Thyroid gland (tissue), 4 donors: ENCODE results near the gene NAALADL2. TPM values are rescaled to one million over a fixed set of nuclear protein-coding genes. Genes with fewer than 3 reads are reported as not detected.
"Not testable (repeated sequence)": the region's sequence is repeated elsewhere in the genome, so short reads cannot be mapped to it uniquely, and the experiment has no call there.

Source experiments
- DNase-seq, 2 donors: peaks; one replicate each; pipeline ENCODE4 v3.0.0-alpha.2; 2019
- H3K27ac ChIP-seq, 3 donors: fragments of 200-600 bp; sonication (generic); 1 replicate in 2 of 3; 2 replicates in 1 of 3; pipeline ENCODE4 v1.5.1; 2016 to 2019; ENCODE audit warnings: mild to moderate bottlenecking in 1 of 3, moderate library complexity in 1 of 3
- H3K27me3 ChIP-seq: fragments of 200-600 bp; sonication (generic); one replicate; pipeline ENCODE4 v1.5.1; 2019
- H3K36me3 ChIP-seq, 2 donors: fragments of 200-600 bp; sonication (generic); one replicate each; pipeline ENCODE4 v1.5.1; 2016 to 2019
- H3K4me1 ChIP-seq, 2 donors: fragments of 200-600 bp; sonication (generic); one replicate each; pipeline ENCODE4 v1.5.1; 2017 to 2019
- H3K4me3 ChIP-seq, 3 donors: fragments of 200-600 bp; sonication (generic); replicated peaks in 1 of 3; 1 replicate in 2 of 3; 2 replicates in 1 of 3; pipeline ENCODE4 v1.5.1; 2016; ENCODE audit warnings: mild to moderate bottlenecking in 1 of 3
- H3K9me3 ChIP-seq: fragments of 200-600 bp; sonication (generic); one replicate; pipeline ENCODE4 v1.5.1; 2017
- CTCF ChIP-seq, 6 experiments: fragments of 200-600 bp in 3 of 6; fragments of 450-650 bp in 3 of 6; sonication (generic) in 3 of 6; IDR thresholded peaks; one replicate each; pipeline ENCODE4 v1.5.1; 2016 to 2019; ENCODE audit warnings: antibody characterized with exemption in 6 of 6, mild to moderate bottlenecking in 2 of 6, inconsistent platforms in 1 of 6, moderate library complexity in 1 of 6
- POLR2A ChIP-seq, 2 donors: fragments of 450-650 bp; IDR thresholded peaks; one replicate each; pipeline ENCODE4 v1.6.1; 2017; ENCODE audit warnings: antibody characterized with exemption in 2 of 2, mild to moderate bottlenecking in 2 of 2, moderate library complexity in 1 of 2
- WGBS, 2 donors: methylation state at CpG; one replicate each; pipeline ENCODE4 v1.1.5; 2017; 5-methylcytosine and 5-hydroxymethylcytosine counted together
- intact Hi-C: fragments of 100-400 bp; cut with DNase I; formaldehyde crosslinking; loops from one replicate; pipeline ENCODE4 v1.15.1; 2023
- total RNA-seq, 4 donors: library from RNA; depleted of rRNA; stranded (reverse); fragments of >200 nt; gene quantifications; one replicate each; pipeline ENCODE4 v1.2.3, GENCODE V29; 2016

NAALADL2 gene
- total RNA-seq, 4 donors from 2014 or later = 7.6 to 14.7 (median 9.0) TPM

DNA sequence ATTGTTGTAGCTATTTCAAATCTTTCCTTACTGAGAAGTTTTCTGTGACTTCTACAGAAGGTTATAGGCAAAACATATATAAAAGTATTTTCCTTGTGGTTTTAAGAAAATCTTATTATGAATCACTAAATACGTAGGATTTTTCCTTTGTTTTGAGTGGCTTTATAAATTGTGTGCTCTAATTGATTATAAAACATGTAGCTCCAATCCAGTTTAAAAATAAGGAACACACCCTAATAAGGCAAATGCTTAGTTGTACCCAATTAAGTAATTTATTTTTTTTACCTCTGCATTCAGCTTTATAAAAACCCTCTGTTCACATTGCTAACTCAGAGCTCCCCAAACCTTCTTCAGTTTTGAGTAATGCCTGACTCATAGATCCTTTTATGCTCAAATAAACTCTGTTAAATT, 408.0 kb downstream of the NAALADL2 start:
- 96 to 97% methylated on average over 1 of the region's 1 CpG for WGBS, 2 donors
- H3K4me3 ChIP-seq = no peak overlapping the region
- H3K27ac ChIP-seq = no peak overlapping the region
- no peaks in the 10 kb centered on the region for H3K27me3 ChIP-seq
- TF ChIP-seq CTCF (IDR thresholded peaks at IDR 0.05) = no peak
- TF ChIP-seq POLR2A (IDR thresholded peaks at IDR 0.05) = no peak
- no peaks in the 10 kb centered on the region for H3K9me3 ChIP-seq
- intact Hi-C loops = no loop called here
- H3K36me3 ChIP-seq = no peaks in the 10 kb centered on the region
- H3K4me1 ChIP-seq = no peaks in the 10 kb centered on the region
- no peak for DNase-seq

DNA sequence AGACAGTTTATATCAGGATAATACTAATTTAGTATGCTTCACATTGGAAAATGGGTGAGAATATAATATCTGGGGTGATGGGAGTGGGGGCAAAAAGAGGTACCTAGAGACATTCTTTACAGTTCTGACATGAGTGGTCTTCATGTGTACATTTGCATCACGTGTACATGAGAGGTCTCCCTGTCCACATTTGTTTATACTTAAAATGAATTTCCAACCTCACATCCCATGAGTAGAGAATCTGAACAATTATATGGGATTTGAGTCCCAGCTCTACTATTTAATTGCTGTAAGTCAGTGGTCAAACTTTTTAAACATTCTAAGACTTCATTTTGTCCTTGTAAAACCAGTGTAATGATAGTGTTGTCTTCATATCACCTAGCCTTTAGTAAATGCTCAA, 408.4 kb downstream of the NAALADL2 start:
- TF ChIP-seq CTCF (IDR thresholded peaks at IDR 0.05) (no peak), POLR2A (IDR thresholded peaks at IDR 0.05) (no peak)
- intact Hi-C loops = no loop called here
- H3K4me1 ChIP-seq = no peaks in the 10 kb centered on the region
- no peak overlapping the region for H3K27ac ChIP-seq
- 0 to 33% methylated on average over 1 of the region's 1 CpG for WGBS, 2 donors
- no peaks in the 10 kb centered on the region for H3K9me3 ChIP-seq
- H3K4me3 ChIP-seq = no peak overlapping the region
- H3K36me3 ChIP-seq = no peaks in the 10 kb centered on the region
- no peaks in the 10 kb centered on the region for H3K27me3 ChIP-seq
- no peak for DNase-seq

- TF ChIP-seq POLR2A (IDR thresholded peaks at IDR 0.05) (no peak), CTCF (IDR thresholded peaks at IDR 0.05) (no peak)
- WGBS, 2 donors = 93 to 97% methylated on average over 9 of the region's 9 CpGs
- DNase-seq = no peak
- H3K36me3 ChIP-seq = no peaks in the 10 kb centered on the region
- H3K4me1 ChIP-seq = no peaks in the 10 kb centered on the region
- intact Hi-C loops = no loop called here
- H3K27ac ChIP-seq = no peak overlapping the region
- H3K27me3 ChIP-seq = no peaks in the 10 kb centered on the region
- no peaks in the 10 kb centered on the region for H3K9me3 ChIP-seq
- H3K4me3 ChIP-seq = no peak overlapping the region
These were observed 410.3 kb downstream of the NAALADL2 start for GRCh38 chr3:175269394-175269793.

DNA sequence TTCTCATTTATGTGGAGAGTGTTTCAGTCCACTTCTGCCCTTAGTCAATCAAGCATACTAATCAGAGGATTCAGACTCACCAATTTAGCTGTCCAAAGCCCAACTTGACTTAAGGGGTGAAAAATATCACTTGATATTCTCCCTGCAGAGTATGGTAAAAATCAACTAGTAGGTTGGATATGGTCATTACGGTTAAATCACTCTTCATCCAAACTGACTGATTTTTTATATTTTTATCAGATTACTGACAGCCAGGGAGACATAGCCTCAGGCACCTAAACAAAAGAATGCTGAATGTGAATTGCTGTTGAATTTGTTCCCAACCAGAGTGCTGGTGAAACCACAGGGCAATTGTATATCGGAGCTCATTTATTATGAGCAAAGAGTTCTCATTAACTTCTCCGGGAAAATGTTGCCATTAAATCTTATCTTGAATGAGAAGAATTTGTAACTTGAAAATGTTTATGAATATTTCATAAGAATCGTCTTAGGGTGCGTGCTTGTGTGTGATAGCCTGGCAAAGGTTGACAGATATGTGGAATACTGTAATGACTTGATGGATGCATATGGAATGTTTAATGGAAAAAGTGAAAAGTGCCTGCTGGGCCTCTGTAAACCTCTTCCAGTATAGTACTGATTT, 411.2 kb downstream of the NAALADL2 start:
- TF ChIP-seq CTCF (IDR thresholded peaks at IDR 0.05) = no peak
- no peak for TF ChIP-seq POLR2A (IDR thresholded peaks at IDR 0.05)
- Histone ChIP-seq H3K9me3 (no peaks in the 10 kb centered on the region), H3K4me1 (no peaks in the 10 kb centered on the region), H3K4me3 (no peak overlapping the region), H3K27ac (no peak overlapping the region), H3K36me3 (no peaks in the 10 kb centered on the region), H3K27me3 (no peaks in the 10 kb centered on the region)
- intact Hi-C loops = no loop called here
- DNase-seq = no peak
- WGBS, 2 donors = 85 to 87% methylated on average over 5 of the region's 5 CpGs

DNA sequence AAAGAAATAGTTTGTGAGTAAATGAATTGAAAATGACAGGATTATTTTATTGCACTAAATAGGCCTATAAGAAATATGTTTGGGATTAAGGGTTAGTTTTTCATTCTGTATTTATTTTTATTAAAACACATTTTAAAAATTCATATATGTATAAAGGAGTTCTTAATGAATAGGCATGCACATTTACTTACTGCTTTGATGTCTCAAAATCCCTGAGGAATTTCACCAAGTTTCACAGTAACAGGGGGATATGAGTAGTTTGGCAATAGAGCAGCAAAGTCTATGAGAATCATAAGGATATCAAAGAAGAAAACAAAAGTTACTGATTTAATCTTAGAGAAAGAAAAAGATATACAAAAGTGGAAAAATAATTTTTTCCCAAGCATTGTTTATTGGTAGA, 411.7 kb downstream of the NAALADL2 start:
- H3K4me1 ChIP-seq = no peaks in the 10 kb centered on the region
- no peak overlapping the region for H3K4me3 ChIP-seq
- no peak for TF ChIP-seq POLR2A (IDR thresholded peaks at IDR 0.05)
- TF ChIP-seq CTCF (IDR thresholded peaks at IDR 0.05) = no peak
- H3K27me3 ChIP-seq = no peaks in the 10 kb centered on the region
- no peak overlapping the region for H3K27ac ChIP-seq
- H3K9me3 ChIP-seq = no peaks in the 10 kb centered on the region
- H3K36me3 ChIP-seq = no peaks in the 10 kb centered on the region
- no peak for DNase-seq
- intact Hi-C loops = no loop called here

- H3K36me3 ChIP-seq, H3K9me3 ChIP-seq, H3K4me3 ChIP-seq, intact Hi-C loops, DNase-seq, H3K27ac ChIP-seq, H3K4me1 ChIP-seq, H3K27me3 ChIP-seq: not testable (repeated sequence)
- 93 to 94% methylated on average over 11 of the region's 11 CpGs for WGBS, 2 donors
These were observed 412.3 kb downstream of the NAALADL2 start for GRCh38 chr3:175271465-175271864.
